ENCODE results near the gene IL20. TPM values are rescaled to one million over a fixed set of nuclear protein-coding genes. Genes with fewer than 3 reads are reported as not detected.

The IL20 gene
- total RNA-seq, 2 donors from 2014 or later: not detected

DNA sequence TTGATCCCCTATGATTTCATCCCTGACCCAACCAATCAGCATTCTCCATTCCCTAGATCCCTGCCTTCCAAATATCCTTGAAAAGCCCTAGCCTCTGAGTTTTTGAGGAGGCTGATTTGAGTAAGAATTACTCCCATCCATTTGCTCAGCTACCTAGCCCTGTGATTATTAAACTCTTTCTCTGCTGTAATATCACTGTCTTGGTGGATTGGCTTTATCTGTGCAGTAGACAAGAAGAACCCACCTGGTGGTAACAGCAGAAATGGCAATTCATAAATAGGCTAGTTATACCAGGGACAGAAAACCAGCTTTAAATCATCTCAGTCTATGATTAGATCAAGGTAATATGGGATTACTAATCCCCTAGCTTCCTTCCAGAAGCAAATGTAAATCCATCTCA is 13.0 kb downstream of the IL20 start:
- ATAC-seq (replicated peaks): no peak
- H3K4me1 Mint-ChIP-seq: peaks cover under 1% of the 10 kb centered on the region
- H3K4me3 Mint-ChIP-seq: no peak overlapping the region
- no peak overlapping the region for H3K27ac Mint-ChIP-seq
- peaks cover 10% of the 10 kb centered on the region for H3K9me3 Mint-ChIP-seq
- no peaks in the 10 kb centered on the region for H3K36me3 Mint-ChIP-seq (ENCODE audit: low read depth)
- H3K27me3 Mint-ChIP-seq: peaks cover 4% of the 10 kb centered on the region

DNA sequence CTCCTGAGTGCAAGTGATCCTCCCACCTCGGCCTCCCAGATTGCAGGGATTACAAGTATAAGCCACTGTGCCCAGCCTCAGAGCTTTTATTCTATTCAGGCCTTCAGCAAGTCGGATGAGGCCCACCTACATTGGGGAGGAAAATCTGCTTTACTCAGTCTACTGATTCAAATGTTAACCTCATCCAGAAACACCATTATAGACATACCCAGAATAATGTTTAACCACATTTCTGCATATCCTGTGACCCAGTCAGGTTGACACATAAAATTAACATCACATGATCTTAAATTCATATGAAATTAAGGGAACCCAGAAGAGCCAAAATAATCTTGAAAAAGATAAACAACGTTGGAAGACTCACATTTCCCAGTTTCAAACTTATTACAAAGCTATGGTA is 14.9 kb downstream of the IL20 start:
- ATAC-seq (replicated peaks): peak; percentile 96
- Mint-ChIP-seq H3K27ac (peak overlapping the region; percentile 25), H3K36me3 (ENCODE audit: low read depth) (no peaks in the 10 kb centered on the region), H3K4me3 (peak overlapping the region; percentile 7), H3K9me3 (peaks cover 10% of the 10 kb centered on the region), H3K4me1 (no peaks in the 10 kb centered on the region), H3K27me3 (peaks cover 8% of the 10 kb centered on the region)

DNA sequence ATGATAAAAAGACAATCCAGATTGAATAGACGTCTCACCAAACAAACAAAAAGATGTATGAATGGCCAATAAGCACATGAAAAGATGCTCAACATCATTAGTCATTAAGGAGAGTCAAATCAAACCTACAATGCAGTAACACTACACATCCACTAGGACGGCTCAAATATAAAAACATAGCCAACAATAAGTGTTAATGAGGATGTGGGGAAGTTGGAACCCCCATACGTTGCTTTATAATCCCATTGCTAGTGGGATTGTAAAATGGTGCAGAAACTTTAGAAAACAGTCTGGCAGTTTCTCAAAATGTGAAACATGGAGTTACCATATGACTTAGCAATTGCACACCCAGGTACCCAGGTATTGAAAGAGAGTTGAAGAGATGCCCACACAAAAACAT is 17.1 kb downstream of the IL20 start:
- H3K36me3 Mint-ChIP-seq (ENCODE audit: low read depth): no peaks in the 10 kb centered on the region
- no peaks in the 10 kb centered on the region for H3K4me1 Mint-ChIP-seq
- peaks cover 4% of the 10 kb centered on the region for H3K27me3 Mint-ChIP-seq
- no peak overlapping the region for H3K4me3 Mint-ChIP-seq
- H3K27ac Mint-ChIP-seq: no peak overlapping the region
- no peak for ATAC-seq (replicated peaks)
- H3K9me3 Mint-ChIP-seq: peaks cover 1% of the 10 kb centered on the region

DNA sequence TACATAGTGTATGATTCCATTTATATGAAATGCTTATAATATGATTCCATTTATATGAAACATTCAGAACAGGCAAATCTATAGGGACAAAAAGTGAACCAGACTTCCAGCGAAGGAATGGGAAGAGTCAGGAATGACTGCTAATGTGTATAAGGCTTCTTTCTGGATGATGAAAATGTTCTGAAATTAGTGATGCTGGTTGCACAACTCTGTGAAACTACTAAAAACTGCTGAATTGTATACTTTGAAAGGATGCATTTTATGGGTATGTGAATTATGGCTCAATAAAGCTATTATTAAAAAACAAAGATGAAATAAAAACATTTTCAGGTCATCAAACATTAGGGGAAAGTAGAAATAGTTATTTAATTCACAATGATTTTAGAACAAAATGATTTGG is 17.7 kb downstream of the IL20 start:
- no peaks in the 10 kb centered on the region for H3K4me1 Mint-ChIP-seq

DNA sequence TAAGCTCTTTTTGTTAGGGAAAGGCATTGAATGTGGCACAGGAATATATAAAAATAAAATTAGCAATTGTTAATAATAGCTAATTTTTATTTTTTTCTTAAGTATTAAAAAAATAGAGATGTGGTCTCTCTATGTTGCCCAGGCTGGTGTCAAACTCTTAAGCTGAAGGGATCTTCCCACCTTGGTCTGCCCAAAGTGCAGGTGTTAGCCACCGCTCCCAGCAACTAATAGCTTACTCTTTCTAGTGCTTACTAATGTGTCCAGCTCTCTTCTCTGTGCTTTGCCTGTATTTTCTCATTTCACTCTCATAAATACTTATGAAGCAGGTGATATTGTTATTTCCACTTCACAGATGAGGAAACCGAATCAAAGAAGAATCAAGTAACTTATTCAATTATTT is 18.5 kb downstream of the IL20 start:
- no peak for ATAC-seq (replicated peaks)
- peaks cover 4% of the 10 kb centered on the region for H3K27me3 Mint-ChIP-seq
- H3K4me1 Mint-ChIP-seq: no peaks in the 10 kb centered on the region
- no peak overlapping the region for H3K4me3 Mint-ChIP-seq
- H3K9me3 Mint-ChIP-seq: no peaks in the 10 kb centered on the region
- no peaks in the 10 kb centered on the region for H3K36me3 Mint-ChIP-seq (ENCODE audit: low read depth)
- no peak overlapping the region for H3K27ac Mint-ChIP-seq

More for the DNA sequence above, 17.7 kb downstream of the IL20 start:
- Mint-ChIP-seq H3K9me3 (no peaks in the 10 kb centered on the region), H3K27ac (no peak overlapping the region), H3K36me3 (ENCODE audit: low read depth) (no peaks in the 10 kb centered on the region), H3K27me3 (peaks cover 4% of the 10 kb centered on the region), H3K4me3 (no peak overlapping the region)
- no peak for ATAC-seq (replicated peaks)

DNA sequence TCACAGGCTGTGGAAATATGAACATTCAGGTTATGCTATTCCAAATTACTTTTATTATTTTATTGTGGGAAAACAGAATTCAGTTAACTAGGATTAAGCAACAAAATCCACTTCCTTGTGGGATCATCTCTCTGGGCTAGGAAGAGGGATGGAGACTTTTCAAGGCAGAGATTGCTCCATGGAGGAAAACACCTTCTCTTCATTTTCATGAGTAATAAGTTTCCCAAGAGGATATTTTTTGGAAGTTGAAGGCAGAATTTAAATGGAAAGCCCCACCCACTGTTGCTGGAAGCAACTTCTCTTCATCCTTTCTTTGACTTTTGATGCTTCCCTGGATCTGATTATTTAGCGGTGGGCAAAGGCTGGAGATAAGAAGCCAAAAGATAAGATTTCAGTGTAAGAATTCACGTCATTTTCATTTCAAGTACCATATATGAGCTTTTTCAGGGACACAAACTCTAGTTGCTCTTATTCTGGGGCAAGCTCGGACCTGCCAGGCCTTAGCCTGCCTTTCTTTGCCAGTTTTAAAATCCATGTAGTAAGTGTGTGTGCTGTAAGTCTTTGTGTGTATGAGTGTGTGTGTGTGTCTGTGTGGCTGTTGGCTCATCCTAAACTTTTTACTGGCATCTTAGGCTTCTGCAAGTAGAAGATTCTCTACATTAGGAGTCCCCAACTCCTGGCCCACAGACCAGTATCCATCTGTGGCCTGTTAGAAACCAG is 20.1 kb downstream of the IL20 start:
- Mint-ChIP-seq H3K36me3 (ENCODE audit: low read depth) (no peaks in the 10 kb centered on the region), H3K4me1 (no peaks in the 10 kb centered on the region), H3K4me3 (no peak overlapping the region), H3K27me3 (peaks cover 4% of the 10 kb centered on the region), H3K9me3 (no peaks in the 10 kb centered on the region), H3K27ac (no peak overlapping the region)
- no peak for ATAC-seq (replicated peaks)

DNA sequence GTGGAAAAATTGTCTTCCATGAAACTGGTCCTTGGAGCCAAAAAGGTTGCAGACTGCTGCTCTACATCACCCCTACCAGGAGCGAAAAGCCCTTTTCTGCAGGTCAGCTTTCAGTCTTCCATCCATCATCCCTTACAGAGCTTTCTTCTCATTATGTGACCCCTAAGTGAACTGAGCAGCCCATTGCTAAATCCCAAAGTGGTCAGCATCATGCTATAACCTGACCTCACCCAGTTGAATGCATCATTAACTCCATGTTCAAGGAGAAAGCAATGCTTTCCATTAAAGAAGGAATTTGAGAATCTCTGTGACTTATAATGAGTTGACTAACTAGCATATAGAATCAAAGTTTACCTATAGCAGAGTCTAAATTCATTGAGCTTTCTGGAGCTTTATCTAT is 21.4 kb downstream of the IL20 start:
- no peak overlapping the region for H3K4me3 Mint-ChIP-seq
- ATAC-seq (replicated peaks): no peak
- H3K27me3 Mint-ChIP-seq: peaks cover 4% of the 10 kb centered on the region
- no peaks in the 10 kb centered on the region for H3K9me3 Mint-ChIP-seq
- peaks cover 13% of the 10 kb centered on the region for H3K4me1 Mint-ChIP-seq
- no peaks in the 10 kb centered on the region for H3K36me3 Mint-ChIP-seq (ENCODE audit: low read depth)
- no peak overlapping the region for H3K27ac Mint-ChIP-seq

DNA sequence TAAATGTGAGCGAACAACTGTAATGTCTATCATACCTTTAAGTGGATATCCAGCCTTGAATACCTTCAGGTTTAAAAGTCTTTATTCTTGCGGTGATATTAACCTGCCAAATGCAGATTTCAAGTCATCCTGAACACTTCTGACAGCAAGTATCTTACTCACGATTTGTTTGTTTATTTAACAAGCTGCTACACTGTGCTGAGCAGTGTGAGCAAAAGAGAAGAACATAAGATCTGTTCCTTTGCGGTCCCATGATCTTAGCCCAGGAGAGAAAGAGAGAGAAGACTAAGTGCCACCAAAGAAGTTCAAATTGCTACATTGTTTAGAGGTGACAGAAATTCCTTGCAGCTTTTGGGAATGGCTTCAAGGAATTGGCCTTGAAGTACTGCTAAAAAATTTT is 22.3 kb downstream of the IL20 start:
- peaks cover 4% of the 10 kb centered on the region for H3K27me3 Mint-ChIP-seq
- no peak for ATAC-seq (replicated peaks)
- H3K4me3 Mint-ChIP-seq: no peak overlapping the region
- peaks cover 13% of the 10 kb centered on the region for H3K4me1 Mint-ChIP-seq
- no peaks in the 10 kb centered on the region for H3K9me3 Mint-ChIP-seq
- no peak overlapping the region for H3K27ac Mint-ChIP-seq
- no peaks in the 10 kb centered on the region for H3K36me3 Mint-ChIP-seq (ENCODE audit: low read depth)

DNA sequence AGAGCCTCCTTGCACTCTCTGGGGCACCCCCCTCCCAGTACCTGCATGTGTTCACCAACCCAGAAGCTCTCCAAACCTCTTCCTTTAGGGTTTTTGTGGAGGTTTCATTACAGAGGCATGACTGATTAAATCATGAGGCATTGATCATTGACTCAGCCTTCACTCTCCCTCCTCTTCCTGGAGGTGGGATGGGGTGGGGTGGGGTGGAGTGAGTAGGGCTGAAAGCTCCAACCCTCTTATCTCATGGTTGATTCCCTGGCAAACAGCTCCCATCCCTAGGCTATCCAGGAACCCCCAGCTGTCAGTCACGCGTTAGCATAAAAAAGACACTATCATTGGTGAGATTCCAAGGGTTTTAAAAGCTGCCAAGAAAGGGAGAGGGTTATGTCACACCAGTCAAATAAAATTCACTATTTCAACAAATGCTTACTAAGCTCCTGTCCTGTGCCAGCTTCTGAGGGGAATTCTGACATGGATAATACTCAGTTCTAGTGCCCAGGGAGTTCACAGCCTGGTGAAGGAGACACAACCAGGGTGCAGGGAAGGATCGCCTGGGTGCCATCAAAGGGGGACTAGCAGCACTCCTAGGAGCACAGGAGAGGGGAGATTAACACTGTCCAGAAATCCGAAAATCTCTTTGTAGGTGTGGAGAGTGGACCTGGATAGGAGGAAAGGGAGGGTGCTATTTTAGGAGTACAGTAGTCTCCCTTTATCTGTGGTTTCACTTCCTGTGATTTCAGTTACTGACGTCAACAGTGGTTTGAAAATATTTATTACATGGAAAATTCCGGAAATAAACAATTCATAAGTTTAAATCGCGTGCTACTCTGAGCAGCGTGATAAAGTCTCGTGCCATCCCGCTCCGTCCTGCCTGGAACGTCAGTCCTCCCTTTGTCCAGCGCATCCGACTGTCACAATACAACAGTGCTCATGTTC is 25.0 kb downstream of the IL20 start:
- peak; percentile 91 for ATAC-seq (replicated peaks)
- Mint-ChIP-seq H3K36me3 (ENCODE audit: low read depth) (no peaks in the 10 kb centered on the region), H3K4me3 (peak overlapping the region; percentile 55), H3K27ac (peak overlapping the region; percentile 54), H3K27me3 (no peaks in the 10 kb centered on the region), H3K9me3 (no peaks in the 10 kb centered on the region), H3K4me1 (peaks cover 17% of the 10 kb centered on the region)

DNA sequence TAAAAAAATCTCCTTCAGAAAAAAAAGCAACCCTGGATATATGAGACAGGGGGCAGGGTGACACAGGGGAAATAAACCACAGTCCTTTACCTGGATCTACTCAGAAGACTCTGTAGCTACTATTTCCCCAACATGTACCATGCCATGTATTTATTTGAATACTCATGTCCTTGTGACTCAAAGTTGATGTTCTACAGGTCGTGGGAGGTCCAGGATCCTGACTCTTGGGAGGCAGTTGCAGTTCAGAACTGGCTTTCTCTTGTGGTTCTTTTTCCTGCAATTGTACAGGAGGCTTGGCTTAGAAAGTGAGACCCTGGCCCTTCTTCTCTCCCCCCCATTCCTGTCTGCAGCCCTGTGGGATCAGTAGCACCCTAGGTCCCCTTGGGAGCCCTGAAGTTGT is 26.0 kb downstream of the IL20 start:
- Mint-ChIP-seq H3K27me3 (no peaks in the 10 kb centered on the region), H3K4me1 (peaks cover 17% of the 10 kb centered on the region), H3K9me3 (no peaks in the 10 kb centered on the region), H3K36me3 (ENCODE audit: low read depth) (no peaks in the 10 kb centered on the region), H3K4me3 (peak overlapping the region; percentile 55), H3K27ac (peak overlapping the region; percentile 54)
- peak; percentile 64 for ATAC-seq (replicated peaks)

DNA sequence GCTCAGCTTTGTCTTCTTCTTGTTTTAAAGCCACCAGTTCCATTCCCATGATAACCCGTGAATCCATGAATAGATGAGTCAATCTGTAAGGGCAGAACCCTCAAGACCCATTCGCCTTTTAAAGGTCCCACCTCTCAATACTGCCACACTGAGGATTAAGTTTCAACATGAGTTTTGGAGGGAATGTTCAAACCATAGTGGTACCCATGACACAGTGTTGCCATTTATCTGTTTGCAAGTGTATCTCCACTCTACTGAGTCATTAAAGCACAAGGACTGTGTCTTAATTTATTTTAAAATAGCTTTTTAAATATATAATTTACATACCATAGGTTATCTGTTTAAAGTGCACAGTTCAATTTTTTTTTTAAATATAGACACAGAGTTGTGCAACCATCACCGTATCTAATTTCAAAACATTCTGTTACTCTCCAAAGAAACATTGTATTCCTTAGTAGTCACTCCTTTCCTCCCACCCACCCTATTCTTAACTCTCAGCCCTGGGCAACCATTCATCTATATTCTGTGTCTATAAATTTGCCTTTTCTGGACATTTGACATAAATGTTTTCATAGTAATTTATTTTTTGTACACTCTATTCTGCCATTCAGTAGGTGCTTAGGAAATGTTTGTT is 27.0 kb downstream of the IL20 start:
- peaks cover 17% of the 10 kb centered on the region for H3K4me1 Mint-ChIP-seq

DNA sequence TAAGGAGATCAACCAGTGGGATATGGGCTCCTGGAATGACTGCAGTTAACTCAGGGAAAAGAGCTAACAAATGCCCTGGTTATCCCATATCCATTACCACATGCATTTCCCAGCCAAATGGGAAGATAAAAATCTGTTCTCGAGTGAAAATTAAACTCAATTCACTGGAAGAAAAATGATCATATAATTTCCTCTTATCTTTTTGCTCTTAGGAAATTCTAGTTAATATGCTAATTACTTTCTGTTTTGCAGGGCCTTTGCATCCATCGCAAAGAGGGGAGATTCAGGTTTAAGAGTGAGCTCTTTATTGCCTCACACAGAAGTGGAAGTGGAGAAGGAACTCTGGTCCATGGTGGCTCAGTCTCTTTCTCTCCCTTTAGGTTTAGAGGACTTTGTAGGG is 28.0 kb downstream of the IL20 start:
- peaks cover 21% of the 10 kb centered on the region for H3K4me1 Mint-ChIP-seq
- H3K9me3 Mint-ChIP-seq: no peaks in the 10 kb centered on the region
- no peak overlapping the region for H3K4me3 Mint-ChIP-seq
- no peaks in the 10 kb centered on the region for H3K36me3 Mint-ChIP-seq (ENCODE audit: low read depth)
- no peak for ATAC-seq (replicated peaks)
- no peaks in the 10 kb centered on the region for H3K27me3 Mint-ChIP-seq
- H3K27ac Mint-ChIP-seq: peak overlapping the region; percentile 46

More for the DNA sequence above, 27.0 kb downstream of the IL20 start:
- Mint-ChIP-seq H3K27ac (no peak overlapping the region), H3K4me3 (no peak overlapping the region), H3K9me3 (no peaks in the 10 kb centered on the region), H3K36me3 (ENCODE audit: low read depth) (no peaks in the 10 kb centered on the region), H3K27me3 (no peaks in the 10 kb centered on the region)
- no peak for ATAC-seq (replicated peaks)

DNA sequence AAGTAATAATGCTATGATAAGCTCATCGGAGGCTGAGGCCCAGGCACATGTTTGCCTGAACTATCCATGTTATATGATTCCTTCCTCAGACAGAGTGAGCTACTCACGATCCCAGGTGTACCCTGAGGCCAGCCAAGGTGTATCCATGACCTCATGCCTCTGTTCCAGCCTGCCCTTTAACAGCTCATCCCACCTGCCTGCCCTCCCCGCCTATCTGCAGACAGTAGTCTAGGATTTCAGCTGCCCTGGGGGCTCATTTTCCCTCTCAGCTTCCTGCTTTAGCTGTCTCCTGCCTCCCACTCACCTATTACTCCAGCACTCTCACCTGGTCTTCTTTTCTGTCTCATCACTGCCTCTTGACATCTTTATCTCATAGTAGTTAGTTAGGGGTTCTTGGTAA is 29.9 kb downstream of the IL20 start:
- no peak for ATAC-seq (replicated peaks)
- Mint-ChIP-seq H3K27me3 (peaks cover 3% of the 10 kb centered on the region), H3K27ac (no peak overlapping the region), H3K4me3 (no peak overlapping the region), H3K9me3 (no peaks in the 10 kb centered on the region), H3K4me1 (peaks cover 27% of the 10 kb centered on the region), H3K36me3 (ENCODE audit: low read depth) (no peaks in the 10 kb centered on the region)

DNA sequence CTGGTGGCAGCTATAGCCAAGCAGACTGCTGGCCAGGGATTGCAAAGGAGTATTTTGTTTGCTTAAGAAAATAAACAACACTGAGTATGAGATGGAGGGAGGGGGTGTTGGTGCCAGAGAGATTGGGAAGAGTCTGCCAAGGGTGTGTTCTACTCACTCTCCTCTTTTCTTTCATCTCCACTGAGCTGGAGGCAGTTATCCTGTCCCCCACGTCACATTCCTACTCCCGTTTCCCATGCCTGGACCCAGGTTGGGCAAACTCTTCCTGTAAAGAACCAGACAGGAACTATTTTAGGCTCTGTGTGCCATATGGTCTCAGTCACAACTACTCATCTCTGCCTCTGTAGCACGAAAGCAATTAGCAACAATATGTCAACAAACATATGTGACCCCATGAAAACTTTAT is 30.4 kb downstream of the IL20 start:
- H3K4me1 Mint-ChIP-seq: peaks cover 24% of the 10 kb centered on the region
- H3K27me3 Mint-ChIP-seq: peaks cover 3% of the 10 kb centered on the region
- ATAC-seq (replicated peaks): no peak
- no peak overlapping the region for H3K27ac Mint-ChIP-seq
- no peak overlapping the region for H3K4me3 Mint-ChIP-seq
- H3K9me3 Mint-ChIP-seq: no peaks in the 10 kb centered on the region
- no peaks in the 10 kb centered on the region for H3K36me3 Mint-ChIP-seq (ENCODE audit: low read depth)

Measured in activated T-helper 17 cell treated with anti-CD3 and anti-CD28 coated beads, Interleukin-2, amount 50 U/mL, for 72 hours (primary cell).